Prostate gland (tissue), 2 donors: ENCODE results near the gene SUN5.

Experiments
- POLR2A ChIP-seq: fragments of 450-650 bp; IDR thresholded peaks from one replicate; pipeline ENCODE4 v1.6.1; 2016; ENCODE audit warnings: antibody characterized with exemption, mild to moderate bottlenecking
- POLR2AphosphoS5 ChIP-seq: sonication (generic); formaldehyde crosslinking; IDR thresholded peaks from one replicate; pipeline ENCODE4 v1.6.1; 2017; ENCODE audit warnings: antibody characterized with exemption
- TF ChIP-seq, protein P1 (sequence below), 4 experiments: fragments of 200-600 bp in 2 of 4; fragments of 450-650 bp in 2 of 4; sonication (generic) in 2 of 4; IDR thresholded peaks; 1 replicate in 3 of 4; 2 replicates in 1 of 4; pipeline ENCODE4 v1.5.1; 2016 to 2019; ENCODE audit warnings: antibody characterized with exemption in 4 of 4, mild to moderate bottlenecking in 2 of 4, moderate library complexity in 2 of 4

DNA sequence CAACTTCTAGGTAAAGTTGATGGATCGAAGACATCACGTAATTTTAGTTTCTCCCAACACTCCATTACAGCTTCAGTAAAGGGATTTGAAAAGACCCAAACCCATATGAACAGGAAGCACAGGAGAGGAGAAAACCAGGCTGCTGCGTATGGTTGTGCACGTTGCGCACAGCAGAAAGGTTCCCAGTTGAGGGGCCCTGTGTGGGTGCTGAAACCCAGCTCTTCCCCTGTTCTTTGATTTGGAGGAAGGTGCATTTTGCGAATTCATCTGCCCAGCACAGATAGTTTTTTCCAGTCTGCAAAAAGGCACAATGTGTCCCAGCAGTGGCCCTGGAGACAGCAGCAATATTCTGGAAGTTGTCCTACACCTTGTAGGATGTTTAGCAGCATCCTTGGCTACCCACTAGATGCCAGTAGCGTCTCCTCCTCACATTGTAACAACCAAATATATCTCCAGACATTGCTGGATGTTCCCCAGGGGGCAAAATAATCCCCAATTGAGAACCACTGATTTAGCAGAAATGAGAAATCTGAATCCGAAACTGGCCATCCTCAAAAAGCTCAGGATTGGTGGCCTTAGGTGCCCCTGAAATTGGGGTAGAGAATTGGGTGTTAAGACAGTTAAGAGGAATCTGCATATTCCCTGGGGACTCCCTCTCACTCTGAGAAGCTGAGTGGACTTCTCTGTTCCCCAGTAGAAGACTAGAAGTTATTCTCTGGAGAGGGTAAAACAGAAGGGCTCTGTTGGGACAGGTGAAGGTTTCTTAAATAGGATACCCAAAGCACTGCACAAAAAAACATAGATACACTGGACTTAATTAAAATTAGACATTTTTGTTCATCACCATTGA, 12.2 kb downstream of the SUN5 start:
- TF ChIP-seq, protein P1, sequence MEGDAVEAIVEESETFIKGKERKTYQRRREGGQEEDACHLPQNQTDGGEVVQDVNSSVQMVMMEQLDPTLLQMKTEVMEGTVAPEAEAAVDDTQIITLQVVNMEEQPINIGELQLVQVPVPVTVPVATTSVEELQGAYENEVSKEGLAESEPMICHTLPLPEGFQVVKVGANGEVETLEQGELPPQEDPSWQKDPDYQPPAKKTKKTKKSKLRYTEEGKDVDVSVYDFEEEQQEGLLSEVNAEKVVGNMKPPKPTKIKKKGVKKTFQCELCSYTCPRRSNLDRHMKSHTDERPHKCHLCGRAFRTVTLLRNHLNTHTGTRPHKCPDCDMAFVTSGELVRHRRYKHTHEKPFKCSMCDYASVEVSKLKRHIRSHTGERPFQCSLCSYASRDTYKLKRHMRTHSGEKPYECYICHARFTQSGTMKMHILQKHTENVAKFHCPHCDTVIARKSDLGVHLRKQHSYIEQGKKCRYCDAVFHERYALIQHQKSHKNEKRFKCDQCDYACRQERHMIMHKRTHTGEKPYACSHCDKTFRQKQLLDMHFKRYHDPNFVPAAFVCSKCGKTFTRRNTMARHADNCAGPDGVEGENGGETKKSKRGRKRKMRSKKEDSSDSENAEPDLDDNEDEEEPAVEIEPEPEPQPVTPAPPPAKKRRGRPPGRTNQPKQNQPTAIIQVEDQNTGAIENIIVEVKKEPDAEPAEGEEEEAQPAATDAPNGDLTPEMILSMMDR (IDR thresholded peaks at IDR 0.05), result no peak
- TF ChIP-seq POLR2AphosphoS5 (no peak), POLR2A (no peak)
